ENCODE results near the gene BICD2. TPM values are rescaled to one million over a fixed set of nuclear protein-coding genes. Genes with fewer than 3 reads are reported as not detected.

BICD2 gene
- total and polyA plus RNA-seq, 9 of the 15 experiments (the other 6 are each of a cell fraction or from before 2014, with no cell fraction given), result 3.6 to 23.4 (median 11.8) TPM

GRCh38 chr9:92710368-92710767 lies 54.3 kb downstream of the BICD2 start (continued):
- no peak for TF ChIP-seq TFAP4 (CRISPR knock-in tag; IDR thresholded peaks at IDR 0.05; ENCODE audit: borderline replicate concordance)
- no peak for TF ChIP-seq TBL1XR1 (IDR thresholded peaks at IDR 0.05; ENCODE audit: low read length in 2 of 2)
- no peak for TF ChIP-seq HNRNPK (IDR thresholded peaks at IDR 0.05; ENCODE audit: low read depth, low read length, poor library complexity, severe bottlenecking)

- in situ Hi-C loops (cut with MboI), result loop anchor here (10.0 kb wide), 1 partner anchor 75 kb away; no protein-coding TSS in a partner anchor
- intact Hi-C loops (cut with micrococcal nuclease), result loop anchor here (5.0 kb wide), 2 partner anchors 63 to 578 kb away; no protein-coding TSS in a partner anchor
- Histone ChIP-seq H3K36me3 (ENCODE audit: control insufficient read depth, insufficient read depth, low read length) (peaks cover 45% of the 10 kb centered on the region; the same call in 2 of the 3 replicates), H3K4me1 (replicated peaks in 1 of 2; ENCODE audit: control insufficient read depth in 2 of 2, insufficient read depth in 2 of 2, low read length in 2 of 2) (peaks cover 0 to 1% of the 10 kb centered on the region in 2 experiments; a peak in 2 of 5 replicates), H3K4me2 (ENCODE audit: insufficient read depth, low read length) (no peak overlapping the region), H3K9ac (ENCODE audit: insufficient read depth in 1 of 2, low read depth in 2 of 2, low read length in 2 of 2) (no peak overlapping the region), H3K9me1 (ENCODE audit: control insufficient read depth, insufficient read depth, low read length) (no peaks in the 10 kb centered on the region), H4K20me1 (replicated peaks; ENCODE audit: control insufficient read depth, insufficient read depth, low read length) (no peaks in the 10 kb centered on the region), H3K79me2 (ENCODE audit: control insufficient read depth, insufficient read depth, low read length) (no peaks in the 10 kb centered on the region; the same call in 2 of the 3 replicates), H3K4me3 (no peak overlapping the region), H3K9me3 (replicated peaks; ENCODE audit: control insufficient read depth, insufficient read depth, low read depth, low read length) (no peaks in the 10 kb centered on the region), H3K27ac (ENCODE audit: extremely low read depth, low read depth, low read length) (no peak overlapping the region), H2AFZ (ENCODE audit: low read depth, low read length) (no peak overlapping the region), H3K27me3 (ENCODE audit: control insufficient read depth in 2 of 2, insufficient read depth in 2 of 2, low read length in 2 of 2) (no peaks in the 10 kb centered on the region)
- no peak for DNase-seq (ENCODE audit: extremely low read depth in 1 of 4, low spot score in 3 of 4)
- no peak for FAIRE-seq
- BruUV-seq (replicated peaks), result no TSS peak
- ChIA-PET CTCF (ENCODE audit: low intra/inter-chr PET ratio) (no interaction called here), POLR2A (interaction anchor here (0.9 kb wide), 1 partner anchor 21 kb away, joined by 4 read pairs; no protein-coding TSS in a partner anchor)
- TF ChIP-seq ZNF764 (CRISPR knock-in tag; IDR thresholded peaks at IDR 0.05; ENCODE audit: low read depth) (no peak), SRSF7 (optimal IDR thresholded peaks at IDR 0.05; ENCODE audit: low read depth, low read length) (no peak), FOXO4 (CRISPR knock-in tag; IDR thresholded peaks at IDR 0.05) (no peak), NR1H2 (CRISPR knock-in tag; IDR thresholded peaks at IDR 0.05) (no peak), PHF21A (IDR thresholded peaks at IDR 0.05; ENCODE audit: borderline replicate concordance, low read depth) (no peak), TEAD4 (IDR thresholded peaks at IDR 0.05; ENCODE audit: low read length) (no peak), TEAD4 (CRISPR knock-in tag; IDR thresholded peaks at IDR 0.05; ENCODE audit: borderline replicate concordance) (no peak), ZNF75A (CRISPR knock-in tag; IDR thresholded peaks at IDR 0.05) (no peak), ZNF354B (CRISPR knock-in tag; IDR thresholded peaks at IDR 0.05) (no peak), ZNF655 (CRISPR knock-in tag; IDR thresholded peaks at IDR 0.05) (no peak), ZNF311 (CRISPR knock-in tag; IDR thresholded peaks at IDR 0.05) (no peak), ZNF143 (CRISPR knock-in tag; IDR thresholded peaks at IDR 0.05) (no peak), POLR2A (conservative IDR thresholded peaks at IDR 0.05) (no peak)
- WGBS (ENCODE audit: insufficient coverage, low coverage, missing lambda C conversion rate), result 80% methylated on average over 3 of the region's 3 CpGs
- no peak for ATAC-seq
Observed at GRCh38 chr9:92709954-92710353, 54.7 kb downstream of the BICD2 start.
